Measurements from ENCODE around the gene MEIOB. TPM values are rescaled to one million over a fixed set of nuclear protein-coding genes. Genes with fewer than 3 reads are reported as not detected.
"Not testable (repeated sequence)": the region's sequence is repeated elsewhere in the genome, so short reads cannot be mapped to it uniquely, and the experiment has no call there.

The MEIOB gene
- polyA plus RNA-seq, 3 donors: not detected

GRCh38 chr16:1900452-1900774, 28.4 kb upstream of the MEIOB start:
- Histone ChIP-seq H3K9me3 (replicated peaks in 1 of 2; ENCODE audit: control insufficient read depth in 1 of 2, insufficient read depth in 1 of 2, low read length in 2 of 2) (no peaks in the 10 kb centered on the region), H3K4me2 (replicated peaks; ENCODE audit: extremely low read depth, low read length, poor library complexity, severe bottlenecking) (no peak overlapping the region), H3K27ac (ENCODE audit: low read depth in 1 of 2, low read length in 2 of 2) (no peak overlapping the region), H3K27me3 (ENCODE audit: control insufficient read depth in 2 of 2, insufficient read depth in 2 of 2, low read length in 2 of 2) (peaks cover 0 to 6% of the 10 kb centered on the region in 2 donors), H3K36me3 (replicated peaks in 1 of 2; ENCODE audit: control insufficient read depth in 1 of 2, insufficient read depth in 2 of 2, low read length in 2 of 2) (no peaks in the 10 kb centered on the region), H2AFZ (ENCODE audit: insufficient read depth, low read depth, low read length, poor library complexity, severe bottlenecking) (no peak overlapping the region), H3K79me2 (ENCODE audit: insufficient read depth, low read length) (no peaks in the 10 kb centered on the region), H3K9ac (ENCODE audit: insufficient read depth, low read length, poor library complexity, severe bottlenecking) (no peak overlapping the region), H3K4me3 (replicated peaks in 1 of 3; ENCODE audit: low read depth in 2 of 3, low read length in 3 of 3) (no peak overlapping the region), H4K20me1 (ENCODE audit: insufficient read depth, low read length) (no peaks in the 10 kb centered on the region), H3K4me1 (ENCODE audit: control insufficient read depth in 1 of 2, insufficient read depth in 2 of 2, low read length in 2 of 2) (no peaks in the 10 kb centered on the region)
- TF ChIP-seq CTCF (IDR thresholded peaks at IDR 0.05): no peak
- intact Hi-C loops (cut with micrococcal nuclease): no loop called here
- WGBS (ENCODE audit: insufficient coverage): 78% methylated on average over 2 of the region's 9 CpGs
- H3K4me1 Mint-ChIP-seq: no peaks in the 10 kb centered on the region
- no peak overlapping the region for H3K27ac Mint-ChIP-seq
- no peak overlapping the region for H3K4me3 Mint-ChIP-seq
- no peaks in the 10 kb centered on the region for H3K36me3 Mint-ChIP-seq
- peaks cover 22 to 38% (median 24%) of the 10 kb centered on the region in 3 donors for H3K27me3 Mint-ChIP-seq (ENCODE audit: low read depth in 3 of 3)
- peaks cover 0 to 2% (median 0%) of the 10 kb centered on the region in 7 donors for H3K9me3 Mint-ChIP-seq
- DNase-seq: no peak

GRCh38 chr16:1899641-1900451, 27.9 kb upstream of the MEIOB start:
- Histone ChIP-seq H3K27ac (ENCODE audit: low read depth in 1 of 2, low read length in 2 of 2) (no peak overlapping the region), H3K9ac (ENCODE audit: insufficient read depth, low read length, poor library complexity, severe bottlenecking) (no peak overlapping the region), H3K27me3 (ENCODE audit: control insufficient read depth in 2 of 2, insufficient read depth in 2 of 2, low read length in 2 of 2) (peaks cover 0 to 6% of the 10 kb centered on the region in 2 donors), H3K36me3 (replicated peaks in 1 of 2; ENCODE audit: control insufficient read depth in 1 of 2, insufficient read depth in 2 of 2, low read length in 2 of 2) (no peaks in the 10 kb centered on the region), H3K79me2 (ENCODE audit: insufficient read depth, low read length) (no peaks in the 10 kb centered on the region), H2AFZ (ENCODE audit: insufficient read depth, low read depth, low read length, poor library complexity, severe bottlenecking) (no peak overlapping the region), H3K4me2 (replicated peaks; ENCODE audit: extremely low read depth, low read length, poor library complexity, severe bottlenecking) (no peak overlapping the region), H3K4me1 (ENCODE audit: control insufficient read depth in 1 of 2, insufficient read depth in 2 of 2, low read length in 2 of 2) (no peaks in the 10 kb centered on the region), H3K9me3 (replicated peaks in 1 of 2; ENCODE audit: control insufficient read depth in 1 of 2, insufficient read depth in 1 of 2, low read length in 2 of 2) (no peaks in the 10 kb centered on the region), H3K4me3 (replicated peaks in 1 of 3; ENCODE audit: low read depth in 2 of 3, low read length in 3 of 3) (no peak overlapping the region), H4K20me1 (ENCODE audit: insufficient read depth, low read length) (no peaks in the 10 kb centered on the region)
- 81% methylated on average over 11 of the region's 16 CpGs for WGBS (ENCODE audit: insufficient coverage)
- Mint-ChIP-seq H3K4me3 (no peak overlapping the region), H3K36me3 (no peaks in the 10 kb centered on the region), H3K27me3 (ENCODE audit: low read depth in 3 of 3) (peaks cover 23 to 33% (median 28%) of the 10 kb centered on the region in 3 donors), H3K27ac (no peak overlapping the region), H3K4me1 (no peaks in the 10 kb centered on the region), H3K9me3 (peaks cover 0 to 2% (median 0%) of the 10 kb centered on the region in 7 donors)
- no peak for TF ChIP-seq CTCF (IDR thresholded peaks at IDR 0.05)
- no peak for DNase-seq
- intact Hi-C loops (cut with micrococcal nuclease): no loop called here

GRCh38 chr16:1897692-1898091, 25.7 kb upstream of the MEIOB start:
- intact Hi-C loops (cut with micrococcal nuclease); H3K4me2 ChIP-seq (replicated peaks; ENCODE audit: extremely low read depth, low read length, poor library complexity, severe bottlenecking); H3K36me3 Mint-ChIP-seq; H3K27ac Mint-ChIP-seq; H4K20me1 ChIP-seq (ENCODE audit: insufficient read depth, low read length); H3K4me1 ChIP-seq (ENCODE audit: control insufficient read depth in 1 of 2, insufficient read depth in 2 of 2, low read length in 2 of 2); H3K36me3 ChIP-seq (replicated peaks in 1 of 2; ENCODE audit: control insufficient read depth in 1 of 2, insufficient read depth in 2 of 2, low read length in 2 of 2); H3K4me1 Mint-ChIP-seq; DNase-seq; H2AFZ ChIP-seq (ENCODE audit: insufficient read depth, low read depth, low read length, poor library complexity, severe bottlenecking); H3K4me3 ChIP-seq (replicated peaks in 1 of 3; ENCODE audit: low read depth in 2 of 3, low read length in 3 of 3); H3K79me2 ChIP-seq (ENCODE audit: insufficient read depth, low read length); H3K27me3 ChIP-seq (ENCODE audit: control insufficient read depth in 2 of 2, insufficient read depth in 2 of 2, low read length in 2 of 2); H3K4me3 Mint-ChIP-seq; H3K9me3 ChIP-seq (replicated peaks in 1 of 2; ENCODE audit: control insufficient read depth in 1 of 2, insufficient read depth in 1 of 2, low read length in 2 of 2); H3K27ac ChIP-seq (ENCODE audit: low read depth in 1 of 2, low read length in 2 of 2); H3K9ac ChIP-seq (ENCODE audit: insufficient read depth, low read length, poor library complexity, severe bottlenecking); H3K9me3 Mint-ChIP-seq: not testable (repeated sequence)
- H3K27me3 Mint-ChIP-seq (ENCODE audit: low read depth in 3 of 3): peaks cover 15 to 33% (median 21%) of the 10 kb centered on the region in 3 donors
- whole genome bisulfite sequencing (ENCODE audit: insufficient coverage): 83% methylated on average over 1 of the region's 2 CpGs

Data from CD14-positive monocyte (primary cell).